GM21717 (cell line): ENCODE results near the gene POLE.

ENCODE experiments used
- ATAC-seq: cut with Tn5 transposase; IDR thresholded peaks from one replicate; pipeline ENCODE4 v1.9.1; 2021; ENCODE audit warnings: mild to moderate bottlenecking, moderate library complexity; ENCODE audit not compliant: unreplicated experiment

Gene POLE

GRCh38 chr12:132633398-132633797 is 53.7 kb downstream of the POLE start:
- ATAC-seq: no peak

- ATAC-seq: no peak
Observed at GRCh38 chr12:132632521-132633228, 54.5 kb downstream of the POLE start.

GRCh38 chr12:132631666-132632065 is 55.5 kb downstream of the POLE start:
- no peak for ATAC-seq

GRCh38 chr12:132630672-132631071 is 56.5 kb downstream of the POLE start:
- ATAC-seq: no peak

GRCh38 chr12:132629330-132629729 is 57.8 kb downstream of the POLE start:
- ATAC-seq: no peak

GRCh38 chr12:132625731-132626430 is 61.3 kb downstream of the POLE start:
- ATAC-seq: no peak

- no peak for ATAC-seq
Observed at GRCh38 chr12:132624910-132625630, 62.1 kb downstream of the POLE start.

GRCh38 chr12:132624186-132624855 is 62.8 kb downstream of the POLE start:
- no peak for ATAC-seq

- ATAC-seq: no peak
Observed at GRCh38 chr12:132623072-132623869, 63.9 kb downstream of the POLE start.

- no peak for ATAC-seq
Observed at GRCh38 chr12:132622437-132623071, 64.6 kb downstream of the POLE start.

- no peak for ATAC-seq
Observed at GRCh38 chr12:132621657-132622435, 65.3 kb downstream of the POLE start.

- ATAC-seq: no peak
Observed at GRCh38 chr12:132620899-132621656, 66.1 kb downstream of the POLE start.

- ATAC-seq: no peak
Observed at GRCh38 chr12:132620113-132620898, 66.8 kb downstream of the POLE start.

GRCh38 chr12:132619386-132620112 is 67.6 kb downstream of the POLE start:
- ATAC-seq: no peak

GRCh38 chr12:132619071-132619385 is 68.1 kb downstream of the POLE start:
- no peak for ATAC-seq

GRCh38 chr12:132618683-132619043 is 68.5 kb downstream of the POLE start, which contains the start of gene P2RX2:
P2RX2 (plus strand) TSS chr12:132618776; CDS start chr12:132618817, 41 bp downstream.
- no peak for ATAC-seq
